Activated naive CD4-positive, alpha-beta T cell (primary cell): ENCODE results near the gene CHM.
"Not testable (repeated sequence)": the region's sequence is repeated elsewhere in the genome, so short reads cannot be mapped to it uniquely, and the experiment has no call there.

Experiments
- DNase-seq, 4 experiments: peaks; one replicate each; lab custom pipeline; 2025; lab: John Stamatoyannopoulos, UW

CHM gene

GRCh38 chrX:85995641-85996040 lies 51.7 kb downstream of the CHM start:
- DNase-seq, result no peak

- DNase-seq, result no peak
Measured at GRCh38 chrX:85994797-85995196, 52.6 kb downstream of the CHM start.

GRCh38 chrX:85994228-85994627 lies 53.1 kb downstream of the CHM start:
- DNase-seq, result no peak

- no peak for DNase-seq
Measured at GRCh38 chrX:85993539-85994197, 53.7 kb downstream of the CHM start.

GRCh38 chrX:85992811-85993229 lies 54.5 kb downstream of the CHM start:
- DNase-seq, result no peak

- no peak for DNase-seq
Measured at GRCh38 chrX:85988353-85988752, 59.0 kb downstream of the CHM start.

GRCh38 chrX:85980286-85980685 lies 67.1 kb downstream of the CHM start:
- no peak for DNase-seq

GRCh38 chrX:85977218-85977617 lies 70.1 kb downstream of the CHM start:
- DNase-seq, result no peak

- not testable (repeated sequence) for DNase-seq
Measured at GRCh38 chrX:85972351-85972750, 75.0 kb downstream of the CHM start.

GRCh38 chrX:85964744-85965143 lies 82.6 kb downstream of the CHM start:
- no peak for DNase-seq

- DNase-seq, result no peak
Measured at GRCh38 chrX:85963736-85964135, 83.6 kb downstream of the CHM start.

- DNase-seq, result no peak
Measured at GRCh38 chrX:85955510-85955909, 91.8 kb downstream of the CHM start.

- not testable (repeated sequence) for DNase-seq
Measured at GRCh38 chrX:85944751-85945150, 102.6 kb downstream of the CHM start.

- no peak for DNase-seq
Measured at GRCh38 chrX:85941275-85941674, 106.1 kb downstream of the CHM start.

GRCh38 chrX:85939942-85940341 lies 107.4 kb downstream of the CHM start:
- DNase-seq, result not testable (repeated sequence)

- not testable (repeated sequence) for DNase-seq
Measured at GRCh38 chrX:85934399-85934798, 113.0 kb downstream of the CHM start.

GRCh38 chrX:85930099-85930498 lies 117.3 kb downstream of the CHM start:
- no peak for DNase-seq

GRCh38 chrX:85928606-85929005 lies 118.8 kb downstream of the CHM start:
- DNase-seq, result no peak

- no peak for DNase-seq
Measured at GRCh38 chrX:85927740-85928139, 119.6 kb downstream of the CHM start.

GRCh38 chrX:85922821-85923220 lies 124.5 kb downstream of the CHM start:
- no peak for DNase-seq

GRCh38 chrX:85916656-85917280 lies 130.6 kb downstream of the CHM start:
- not testable (repeated sequence) for DNase-seq

GRCh38 chrX:85914431-85914830 lies 132.9 kb downstream of the CHM start:
- no peak for DNase-seq

- DNase-seq, result no peak
Measured at GRCh38 chrX:85907316-85907715, 140.0 kb downstream of the CHM start.

GRCh38 chrX:85906399-85906798 lies 141.0 kb downstream of the CHM start:
- no peak for DNase-seq
